Hepatocyte (in vitro differentiated cells): Measurements from ENCODE around the gene FARP1.

Source experiments
- CTCF ChIP-seq: fragments of 200-600 bp; sonication (generic); IDR thresholded peaks from 2 replicates; pipeline ENCODE4 v1.5.1; 2016; ENCODE audit warnings: antibody characterized with exemption, mild to moderate bottlenecking; ENCODE audit not compliant: poor library complexity
- EZH2 ChIP-seq: fragments of 200-600 bp; sonication (generic); IDR thresholded peaks from 2 replicates; pipeline ENCODE4 v1.6.1; 2016; ENCODE audit warnings: antibody characterized with exemption, mild to moderate bottlenecking, borderline replicate concordance
- EZH2phosphoT487 ChIP-seq: fragments of 200-600 bp; sonication (generic); IDR thresholded peaks from one replicate; pipeline ENCODE4 v1.6.1; 2018; ENCODE audit warnings: antibody characterized with exemption, mild to moderate bottlenecking, low read depth, moderate library complexity; ENCODE audit not compliant: unreplicated experiment, severe bottlenecking

GRCh38 chr13:98496966-98497365, 354.1 kb downstream of the FARP1 start:
- TF ChIP-seq CTCF (no peak), EZH2 (no peak), EZH2phosphoT487 (no peak)
